GM21423 (cell line): ENCODE results near the gene GOLGB1.

Source experiments
- ATAC-seq: cut with Tn5 transposase; IDR thresholded peaks from one replicate; pipeline ENCODE4 v1.9.1; 2021; ENCODE audit warnings: mild to moderate bottlenecking, moderate library complexity; ENCODE audit not compliant: unreplicated experiment

GOLGB1 gene

DNA sequence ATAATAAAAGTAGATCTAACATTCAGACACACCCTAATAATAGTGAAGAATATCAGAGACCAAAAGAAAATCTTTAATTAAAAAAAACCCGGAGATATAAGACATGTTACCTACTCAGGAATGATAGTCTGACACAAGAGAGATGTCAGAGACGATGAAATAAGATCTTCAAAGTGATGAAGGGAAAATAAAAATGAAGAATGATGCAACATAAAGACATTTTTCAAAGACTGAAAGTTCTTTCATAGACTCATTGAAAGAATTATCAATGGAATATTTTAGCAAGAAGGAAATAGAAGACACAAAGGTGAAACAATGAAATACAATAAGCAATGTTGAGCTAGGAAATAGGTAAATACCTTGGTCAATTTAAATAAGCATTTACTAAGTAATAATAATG lies 108.4 kb downstream of the GOLGB1 start:
- no peak for ATAC-seq

DNA sequence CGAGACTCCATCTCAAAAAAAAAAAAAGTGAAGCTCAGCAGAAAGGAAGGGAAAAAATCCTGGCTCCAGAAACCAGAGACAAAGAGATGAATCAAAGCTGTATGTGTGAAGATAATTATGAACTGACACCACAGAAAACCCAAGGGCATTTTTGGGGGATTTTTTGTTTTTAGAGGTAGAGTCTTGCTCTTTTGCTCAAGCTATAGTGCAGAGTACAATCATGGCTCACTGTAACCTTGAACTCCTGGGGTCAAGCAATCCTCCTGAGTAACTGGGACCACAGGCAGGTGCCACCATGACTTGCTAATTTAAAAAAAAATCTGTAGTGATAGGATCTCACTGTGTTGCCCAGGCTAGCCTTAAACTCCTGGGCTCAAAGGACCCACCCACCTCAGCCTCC lies 111.6 kb downstream of the GOLGB1 start:
- ATAC-seq, result no peak

DNA sequence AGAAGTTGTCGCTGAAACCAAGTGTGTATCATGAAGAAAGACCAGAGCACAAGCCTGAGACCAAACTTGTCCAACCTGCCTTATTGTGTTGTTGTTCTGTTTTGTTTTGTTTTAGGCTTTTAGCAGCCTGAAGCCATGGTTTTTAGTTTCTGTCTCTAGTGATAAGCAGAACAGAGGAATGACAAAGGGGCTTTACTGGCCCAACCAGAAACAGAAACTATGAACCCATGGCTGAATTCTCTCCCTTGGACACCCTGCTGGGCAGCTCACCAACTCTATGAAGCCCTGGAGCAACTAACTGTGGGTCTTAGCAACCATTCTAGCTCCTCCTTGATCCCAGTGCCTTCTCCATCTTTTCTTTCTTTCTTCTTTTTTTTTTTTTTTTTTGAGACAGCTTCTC lies 119.2 kb downstream of the GOLGB1 start:
- ATAC-seq, result no peak

DNA sequence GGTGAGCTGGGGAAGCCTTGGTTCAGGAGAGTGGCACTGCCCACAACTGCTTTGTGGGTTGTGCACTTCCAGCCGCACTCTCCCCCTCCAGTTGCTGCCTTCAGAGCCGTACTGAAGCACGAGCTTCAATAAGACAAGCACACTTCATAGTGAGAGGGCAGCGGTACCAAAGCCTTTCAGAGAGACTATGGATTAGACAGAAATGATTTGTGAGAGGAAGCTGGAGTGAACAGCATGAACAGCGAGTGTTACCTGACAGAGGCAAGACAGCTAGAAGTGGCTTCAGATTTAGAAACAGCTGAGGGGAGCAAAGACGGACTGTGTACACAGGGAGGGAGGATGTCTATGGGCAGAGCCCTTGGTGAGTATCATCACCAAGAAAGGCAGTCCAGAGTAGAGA lies 119.9 kb downstream of the GOLGB1 start:
- no peak for ATAC-seq

DNA sequence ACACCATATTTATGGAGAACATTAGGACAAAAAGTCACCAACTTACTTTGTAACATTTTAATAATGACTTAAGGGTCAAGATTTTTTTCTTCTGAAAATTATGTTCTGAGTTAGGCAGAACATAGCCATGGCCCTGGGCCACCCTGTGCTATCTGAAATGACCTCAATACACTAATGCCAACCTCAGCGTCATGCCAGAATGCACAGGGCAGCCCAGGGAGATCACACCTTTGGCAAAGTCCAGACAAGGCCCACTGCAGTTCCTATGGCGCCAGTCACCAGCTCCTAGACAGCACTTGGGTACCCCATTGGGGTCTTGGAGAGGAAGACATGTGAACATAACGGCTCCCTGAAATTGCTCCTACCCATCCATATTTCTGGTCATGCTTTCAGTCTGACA lies 121.9 kb downstream of the GOLGB1 start:
- no peak for ATAC-seq

DNA sequence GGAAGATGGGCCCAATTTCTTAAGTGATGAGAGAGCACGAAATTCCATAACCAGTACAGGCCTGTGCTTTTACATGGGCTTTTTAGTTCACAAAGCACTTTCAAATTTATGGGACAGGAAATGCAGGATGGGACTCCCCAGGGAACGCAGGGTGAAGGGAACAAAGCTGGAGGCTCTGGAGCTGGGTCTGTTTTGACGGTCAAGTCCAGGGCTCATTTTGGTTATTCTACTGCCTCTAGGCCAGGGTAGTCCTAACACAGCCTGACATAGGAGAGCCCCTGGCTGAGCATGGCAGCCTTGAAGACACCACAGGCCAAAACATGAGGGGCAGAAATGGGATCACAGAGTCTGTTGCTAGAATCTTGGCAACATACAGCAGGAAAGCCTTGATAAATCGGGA lies 122.3 kb downstream of the GOLGB1 start:
- no peak for ATAC-seq

DNA sequence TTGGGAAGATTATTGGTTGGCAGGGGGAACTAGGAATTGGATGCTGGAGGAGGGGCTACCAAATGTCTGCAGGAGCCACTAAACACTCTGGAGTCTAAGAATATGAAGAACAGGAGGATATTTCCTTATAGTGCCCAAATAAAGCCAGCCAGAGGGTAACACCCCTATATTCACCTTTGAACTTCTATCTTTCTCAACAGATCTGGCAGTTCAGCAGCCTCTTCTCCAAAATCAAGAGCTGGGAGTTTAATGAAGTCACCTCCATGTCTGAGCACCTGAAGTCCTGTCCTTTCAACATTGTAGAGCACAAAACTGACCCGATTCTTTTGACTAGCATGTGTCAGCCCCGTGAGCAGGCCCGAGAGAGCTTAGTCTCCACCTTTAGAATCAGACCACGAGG lies 123.0 kb downstream of the GOLGB1 start:
- ATAC-seq, result no peak

DNA sequence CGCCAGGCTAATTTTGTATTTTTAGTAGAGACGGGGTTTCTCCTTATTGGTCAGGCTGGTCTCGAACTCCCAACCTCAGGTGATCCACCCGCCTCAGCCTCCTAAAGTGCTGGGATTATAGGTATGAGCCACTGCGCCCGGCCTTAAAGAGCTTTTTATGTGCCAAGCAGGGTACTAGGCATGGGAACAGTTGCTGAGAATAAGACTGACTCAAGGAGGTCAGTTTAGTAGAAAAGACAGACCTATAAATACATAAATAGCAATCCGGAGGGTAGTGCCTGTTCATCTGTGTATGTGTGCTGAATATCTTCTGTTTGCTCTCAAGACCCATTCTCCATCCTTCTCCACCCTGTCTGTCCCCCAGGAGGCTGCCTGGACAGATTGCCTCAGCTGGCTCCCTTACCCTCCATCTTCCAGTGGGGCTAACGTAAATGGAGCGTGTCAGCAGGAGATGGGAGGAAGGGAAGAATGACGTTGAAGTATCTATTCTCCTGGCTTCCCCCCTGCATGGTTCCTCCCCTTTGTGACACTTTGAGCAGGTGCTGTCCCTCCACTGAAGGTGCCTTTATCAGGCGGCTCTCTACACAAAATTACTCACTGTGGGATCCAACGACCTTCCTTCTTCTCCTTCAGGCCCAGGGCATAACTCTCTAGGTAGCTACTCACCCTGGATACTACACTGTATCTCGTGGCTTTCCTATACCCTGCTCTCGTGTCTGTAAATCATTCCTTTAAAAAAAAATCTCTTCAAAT lies 125.2 kb downstream of the GOLGB1 start:
- ATAC-seq, result no peak

DNA sequence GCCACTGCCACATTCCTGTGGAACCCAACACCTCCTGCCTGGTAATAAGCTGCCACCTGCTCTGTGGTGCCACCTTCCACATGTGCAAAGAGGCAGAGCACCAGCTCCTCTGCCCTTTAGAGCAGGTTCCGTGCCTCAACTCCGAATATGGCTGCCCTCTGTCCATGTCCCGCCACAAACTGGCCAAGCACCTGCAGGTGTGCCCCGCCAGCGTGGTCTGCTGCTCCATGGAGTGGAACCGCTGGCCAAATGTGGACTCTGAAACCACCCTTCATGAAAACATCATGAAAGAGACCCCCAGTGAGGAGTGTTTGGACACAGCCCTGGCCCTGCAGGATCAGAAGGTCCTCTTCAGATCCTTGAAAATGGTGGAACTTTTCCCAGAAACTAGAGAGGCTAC lies 128.1 kb downstream of the GOLGB1 start:
- no peak for ATAC-seq

DNA sequence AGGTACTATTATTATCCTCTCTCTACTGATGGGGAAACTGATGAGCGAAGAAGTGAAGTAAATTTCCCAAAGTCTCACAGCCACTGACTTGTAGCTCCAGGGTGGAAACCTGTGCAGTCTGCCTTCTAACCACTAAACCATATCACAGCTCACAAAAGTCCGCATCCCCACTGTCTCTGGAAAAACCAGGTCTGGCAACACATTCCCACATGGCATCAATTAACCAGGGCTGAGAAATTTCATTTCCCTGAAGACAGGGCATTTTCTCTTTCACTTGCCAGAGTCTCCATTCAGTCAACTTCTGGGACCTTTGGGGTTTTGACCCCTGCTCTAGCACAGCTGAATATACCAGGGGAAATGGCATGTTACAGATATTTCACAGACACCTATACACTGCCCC lies 129.8 kb downstream of the GOLGB1 start:
- no peak for ATAC-seq
